A549 (cell line): ENCODE measurements around the gene FGGY. TPM values are rescaled to one million over a fixed set of nuclear protein-coding genes. Genes with fewer than 3 reads are reported as not detected.
"Not testable (repeated sequence)": the region's sequence is repeated elsewhere in the genome, so short reads cannot be mapped to it uniquely, and the experiment has no call there.

ENCODE experiments used
- ATAC-seq, 2 experiments: fragments of 200-7000 bp in 1 of 2; fragments of >200 bp in 1 of 2; cut with Nextera tagmentation in 1 of 2; cut with Tn5 transposase in 1 of 2; 3 replicates each; pipeline versions ENCODE4 v1.8.0 to v1.9.1; 2018 to 2020; ENCODE audit warnings: mild to moderate bottlenecking in 1 of 2, moderate library complexity in 1 of 2
- CTCF ChIA-PET: fragments of 300-600 bp; sonication (Branson Sonifier 250); formaldehyde crosslinking; extraction: SDS; loops from one replicate; lab custom pipeline; 2021; ENCODE audit warnings: antibody characterized with exemption, inconsistent platforms; lab: Yijun Ruan, JAX
- POLR2A ChIA-PET: fragments of 350-600 bp; formaldehyde crosslinking; extraction: SDS; loops from one replicate; lab custom pipeline; 2021; ENCODE audit warnings: antibody characterized with exemption, inconsistent platforms; lab: Yijun Ruan, JAX
- DNase-seq, 2 experiments: peaks; one replicate each; pipeline versions ENCODE4 v3.0.0 to v3.0.0-alpha.2; 2011 to 2016; ENCODE audit warnings: low read depth in 1 of 2, low spot score in 1 of 2
- FAIRE-seq: peaks from 2 replicates; lab custom pipeline; 2011; peaks lifted over from hg19 to GRCh38; lab: Jason Lieb, UNC
- H3K27ac ChIP-seq, 2 experiments: fragments of >200 bp; sonication (Bioruptor Twin); formaldehyde crosslinking; 3 replicates each; pipeline ENCODE4 v1.5.1; 2016 to 2017
- H3K4me1 ChIP-seq: fragments of >200 bp; sonication (Bioruptor Twin); formaldehyde crosslinking; 3 replicates; pipeline ENCODE4 v1.6.1; 2016
- H3K4me2 ChIP-seq: fragments of >200 bp; sonication (Bioruptor Twin); formaldehyde crosslinking; 3 replicates; pipeline ENCODE4 v1.6.1; 2016
- H3K4me3 ChIP-seq: fragments of >200 bp; sonication (Bioruptor Twin); formaldehyde crosslinking; 3 replicates; pipeline ENCODE4 v1.5.1; 2016
- H3K9me3 ChIP-seq: fragments of >200 bp; sonication (Bioruptor Twin); formaldehyde crosslinking; 3 replicates; pipeline ENCODE4 v1.6.1; 2016
- CEBPB ChIP-seq, 2 experiments: fragments of >200 bp in 1 of 2; sonication (Bioruptor Twin) in 1 of 2; formaldehyde crosslinking in 1 of 2; IDR thresholded peaks; 2 replicates each; pipeline ENCODE4 v1.6.1; 2012 to 2016
- EP300 ChIP-seq, 2 experiments: fragments of >200 bp; sonication (Bioruptor Twin); formaldehyde crosslinking; IDR thresholded peaks; 2 replicates in 1 of 2; 3 replicates in 1 of 2; pipeline ENCODE4 v1.6.1; 2016 to 2017
- FOXS1 ChIP-seq: fragments of 250-450 bp; sonication (Bioruptor Pico); IDR thresholded peaks from 2 replicates; pipeline ENCODE4 v1.5.0; 2020; ENCODE audit warnings: mild to moderate bottlenecking, moderate library complexity
- GATA3 ChIP-seq: IDR thresholded peaks from 2 replicates; pipeline ENCODE4 v1.6.1; 2012; ENCODE audit warnings: borderline replicate concordance
- HDAC2 ChIP-seq: fragments of 200-600 bp; sonication (generic); IDR thresholded peaks from 2 replicates; pipeline ENCODE4 v1.6.1; 2016
- HEYL ChIP-seq: fragments of 250-450 bp; sonication (Bioruptor Pico); IDR thresholded peaks from 2 replicates; pipeline ENCODE4 v1.8.0; 2021; ENCODE audit warnings: mild to moderate bottlenecking, moderate library complexity
- HMGXB4 ChIP-seq: fragments of 250-450 bp; sonication (Bioruptor Pico); IDR thresholded peaks from 2 replicates; pipeline ENCODE4 v1.5.0; 2021; ENCODE audit warnings: mild to moderate bottlenecking, moderate library complexity, borderline replicate concordance
- HOXB13 ChIP-seq: fragments of 250-450 bp; sonication (Bioruptor Pico); IDR thresholded peaks from 2 replicates; pipeline ENCODE4 v1.5.0; 2020; ENCODE audit warnings: low read depth, mild to moderate bottlenecking, moderate library complexity
- HOXB5 ChIP-seq: fragments of 250-450 bp; sonication (Bioruptor Pico); IDR thresholded peaks from 2 replicates; pipeline ENCODE4 v1.5.0; 2020; ENCODE audit warnings: mild to moderate bottlenecking, moderate library complexity
- JUN ChIP-seq, 2 experiments: fragments of >200 bp; sonication (Bioruptor Twin); formaldehyde crosslinking; IDR thresholded peaks; 2 replicates in 1 of 2; 3 replicates in 1 of 2; pipeline ENCODE4 v1.6.1; 2016 to 2017
- JUNB ChIP-seq: fragments of >200 bp; sonication (Bioruptor Twin); formaldehyde crosslinking; IDR thresholded peaks from 2 replicates; pipeline ENCODE4 v1.6.1; 2016
- MAFK ChIP-seq: fragments of 450-650 bp; IDR thresholded peaks from 2 replicates; pipeline ENCODE4 v1.6.1; 2014; ENCODE audit not compliant: partially characterized antibody
- MAZ ChIP-seq: fragments of 150-350 bp; IDR thresholded peaks from 2 replicates; pipeline ENCODE4 v1.6.1; 2014; ENCODE audit warnings: antibody characterized with exemption, low read depth, low read length, borderline replicate concordance
- NFE2L2 ChIP-seq: fragments of 150-350 bp; conservative IDR thresholded peaks from 2 replicates; pipeline ENCODE4 v1.6.1; 2014; ENCODE audit warnings: low read length
- NPAS2 ChIP-seq: fragments of 250-450 bp; sonication (Bioruptor Pico); IDR thresholded peaks from 2 replicates; pipeline ENCODE4 v1.8.0; 2022; ENCODE audit warnings: mild to moderate bottlenecking, moderate library complexity, borderline replicate concordance
- NR3C1 ChIP-seq: fragments of >200 bp; sonication (Bioruptor Twin); formaldehyde crosslinking; IDR thresholded peaks from 3 replicates; pipeline ENCODE4 v1.6.1; 2017
- PHF8 ChIP-seq: fragments of 200-600 bp; sonication (generic); IDR thresholded peaks from 2 replicates; pipeline ENCODE4 v1.6.1; 2016; ENCODE audit warnings: low read depth, mild to moderate bottlenecking, antibody characterized with exemption, moderate library complexity, borderline replicate concordance
- RARB ChIP-seq: fragments of 250-450 bp; sonication (Bioruptor Pico); IDR thresholded peaks from 2 replicates; pipeline ENCODE4 v1.8.0; 2021; ENCODE audit warnings: mild to moderate bottlenecking, moderate library complexity
- RCOR1 ChIP-seq: fragments of 150-350 bp; IDR thresholded peaks from 2 replicates; pipeline ENCODE4 v1.6.1; 2014; ENCODE audit warnings: antibody characterized with exemption, low read length, low read depth
- RFX5 ChIP-seq: fragments of 450-650 bp; IDR thresholded peaks from 2 replicates; pipeline ENCODE4 v1.7.1; 2014; ENCODE audit warnings: antibody characterized with exemption, mild to moderate bottlenecking, moderate library complexity
- RNF2 ChIP-seq: fragments of 200-600 bp; sonication (generic); IDR thresholded peaks from 2 replicates; pipeline ENCODE4 v1.6.1; 2016; ENCODE audit warnings: low read depth, mild to moderate bottlenecking, antibody characterized with exemption, moderate library complexity, borderline replicate concordance
- SMC3 ChIP-seq: fragments of >200 bp; sonication (Bioruptor Twin); formaldehyde crosslinking; IDR thresholded peaks from 3 replicates; pipeline ENCODE4 v1.6.1; 2018; ENCODE audit warnings: inconsistent platforms
- SREBF2 ChIP-seq: fragments of 450-650 bp; IDR thresholded peaks from 2 replicates; pipeline ENCODE4 v1.6.1; 2014; ENCODE audit warnings: mild to moderate bottlenecking, moderate library complexity
- TFCP2L1 ChIP-seq: fragments of 250-450 bp; sonication (Bioruptor Pico); IDR thresholded peaks from 2 replicates; pipeline ENCODE4 v1.5.0; 2021; ENCODE audit warnings: mild to moderate bottlenecking
- TP53 ChIP-seq: fragments of 250-450 bp; sonication (Bioruptor Pico); IDR thresholded peaks from 2 replicates; pipeline ENCODE4 v1.5.0; 2021; ENCODE audit warnings: mild to moderate bottlenecking, moderate library complexity
- ZC3H11A ChIP-seq: fragments of 450-650 bp; IDR thresholded peaks from 2 replicates; pipeline ENCODE4 v1.6.1; 2014; ENCODE audit warnings: antibody characterized with exemption, mild to moderate bottlenecking
- WGBS: methylation state at CpG from one replicate; pipeline ENCODE4 v1.1.6; 2017; ENCODE audit errors: missing lambda C conversion rate; 5-methylcytosine and 5-hydroxymethylcytosine counted together
- polyA plus RNA-seq, 4 experiments: library from polyadenylated mRNA; depleted of rRNA in 3 of 4; stranded (reverse); fragments of >200 nt; fragmentation: RNase III in 1 of 4; extraction: RNeasy Plus Mini Kit Qiagen cat#74134 plus additional on column Dnase treatment in 1 of 4; gene quantifications; 2 replicates in 3 of 4; 3 replicates in 1 of 4; pipeline ENCODE4 v1.2.3, GENCODE V29; 2011 to 2017

The FGGY gene
- polyA plus RNA-seq, 2 of the 4 experiments (the other 2 are of a cell fraction): 2.9 to 4.8 TPM

DNA sequence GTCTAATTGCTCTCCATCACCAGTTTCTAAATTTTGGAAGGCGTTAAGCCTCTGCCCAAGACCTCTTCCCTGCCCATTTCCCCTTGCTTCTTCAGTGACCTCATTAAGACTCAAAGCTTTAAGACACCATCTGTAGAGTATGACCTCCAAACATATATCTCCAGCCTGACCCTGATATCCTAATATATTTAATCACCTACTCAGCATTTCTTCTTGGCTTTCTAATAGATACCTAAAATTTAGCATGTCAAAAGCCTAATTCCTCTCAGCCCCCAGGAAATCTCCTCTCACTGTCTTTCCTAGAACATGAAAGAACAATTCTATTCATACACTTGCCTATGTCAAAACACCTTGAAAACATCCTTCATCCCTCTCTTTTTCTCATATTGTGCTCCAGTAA, 282.3 kb downstream of the FGGY start:
- POLR2A ChIA-PET: no interaction called here
- no peak overlapping the region for H3K27ac ChIP-seq
- FAIRE-seq (no peak), DNase-seq (no peak), ATAC-seq (no peak)
- no peaks in the 10 kb centered on the region for H3K9me3 ChIP-seq
- 48% methylated on average over 1 of the region's 1 CpG for WGBS
- H3K4me3 ChIP-seq: no peak overlapping the region
- no peak for TF ChIP-seq ZC3H11A
- TF ChIP-seq MAFK: peak; percentile 36
- H3K4me2 ChIP-seq: no peak overlapping the region
- CTCF ChIA-PET: no interaction called here
- no peaks in the 10 kb centered on the region for H3K4me1 ChIP-seq

GRCh38 chr1:59580257-59580656, 283.4 kb downstream of the FGGY start:
- ChIA-PET POLR2A (no interaction called here), CTCF (no interaction called here)
- H3K4me2 ChIP-seq: no peak overlapping the region
- WGBS: 78% methylated on average over 4 of the region's 4 CpGs
- FAIRE-seq (no peak), DNase-seq (no peak), ATAC-seq (no peak)
- H3K27ac ChIP-seq: no peak overlapping the region
- H3K9me3 ChIP-seq: no peaks in the 10 kb centered on the region
- no peak overlapping the region for H3K4me3 ChIP-seq
- H3K4me1 ChIP-seq: no peaks in the 10 kb centered on the region
- TF ChIP-seq NPAS2 (CRISPR knock-in tag) (no peak), JUNB (no peak), RARB (no peak)
- TF ChIP-seq, all 56 proteins: peak for 0

DNA sequence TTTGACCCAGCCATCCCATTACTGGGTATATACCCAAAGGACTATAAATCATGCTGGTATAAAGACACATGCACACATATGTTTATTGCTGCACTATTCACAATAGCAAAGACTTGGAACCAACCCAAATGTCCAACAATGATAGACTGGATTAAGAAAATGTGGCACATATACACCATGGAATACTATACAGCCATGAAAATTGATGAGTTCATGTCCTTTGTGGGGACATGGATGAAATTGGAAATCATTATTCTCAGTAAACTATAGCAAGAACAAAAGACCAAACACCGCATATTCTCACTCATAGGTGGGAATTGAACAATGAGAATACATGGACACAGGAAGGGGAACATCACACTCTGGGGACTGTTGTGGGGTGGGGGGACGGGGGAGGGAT, 295.5 kb downstream of the FGGY start:
- DNase-seq, H3K4me2 ChIP-seq, ATAC-seq, FAIRE-seq, POLR2A ChIA-PET, H3K27ac ChIP-seq, H3K4me1 ChIP-seq, CTCF ChIA-PET, H3K4me3 ChIP-seq, H3K9me3 ChIP-seq: not testable (repeated sequence)
- WGBS: 50% methylated on average over 1 of the region's 2 CpGs

- ChIA-PET POLR2A (no interaction called here), CTCF (no interaction called here)
- Histone ChIP-seq H3K9me3 (no peaks in the 10 kb centered on the region), H3K4me2 (no peak overlapping the region), H3K4me1 (no peaks in the 10 kb centered on the region), H3K27ac (no peak overlapping the region), H3K4me3 (no peak overlapping the region)
- ATAC-seq: no peak
- TF ChIP-seq EP300 (IDR thresholded peaks at IDR 0.05): no peak
- no peak for TF ChIP-seq TP53
- no peak for TF ChIP-seq RNF2
- TF ChIP-seq RFX5: no peak
- TF ChIP-seq CEBPB (IDR thresholded peaks at IDR 0.05): no peak
- no peak for TF ChIP-seq JUN (IDR thresholded peaks at IDR 0.05)
- TF ChIP-seq FOXS1 (CRISPR knock-in tag): no peak
- no peak for TF ChIP-seq NFE2L2
- no peak for TF ChIP-seq HDAC2
- FAIRE-seq: no peak
- WGBS: 93% methylated on average over 2 of the region's 2 CpGs
- no peak for DNase-seq
Observed at GRCh38 chr1:59592924-59593323, 296.0 kb downstream of the FGGY start.

- FAIRE-seq (no peak), ATAC-seq (no peak), DNase-seq (no peak)
- WGBS: 59% methylated on average over 4 of the region's 5 CpGs
- Histone ChIP-seq H3K9me3 (no peaks in the 10 kb centered on the region), H3K27ac (no peak overlapping the region), H3K4me2 (no peak overlapping the region), H3K4me3 (no peak overlapping the region), H3K4me1 (no peaks in the 10 kb centered on the region)
- ChIA-PET POLR2A (no interaction called here), CTCF (no interaction called here)
- TF ChIP-seq MAFK (no peak), TFCP2L1 (CRISPR knock-in tag) (no peak), HDAC2 (no peak), PHF8 (no peak), SMC3 (no peak), GATA3 (no peak), EP300 (IDR thresholded peaks at IDR 0.05) (no peak), ZC3H11A (no peak), NPAS2 (CRISPR knock-in tag) (no peak), NR3C1 (no peak), RFX5 (no peak), SREBF2 (no peak), HMGXB4 (CRISPR knock-in tag) (no peak), HOXB5 (CRISPR knock-in tag) (no peak), RCOR1 (no peak), HOXB13 (CRISPR knock-in tag) (no peak), MAZ (no peak), HEYL (CRISPR knock-in tag) (no peak), RARB (no peak)
Observed at GRCh38 chr1:59593798-59594790, 297.2 kb downstream of the FGGY start.
